HG03108 (cell line): ENCODE data around the gene CD300LF.

Source experiments
- ATAC-seq: cut with Tn5 transposase; IDR thresholded peaks from one replicate; pipeline ENCODE4 v1.9.1; 2021; ENCODE audit warnings: moderate library complexity; ENCODE audit not compliant: unreplicated experiment

Gene CD300LF

GRCh38 chr17:74691151-74691550 is 21.6 kb downstream of the CD300LF start:
- no peak for ATAC-seq

DNA sequence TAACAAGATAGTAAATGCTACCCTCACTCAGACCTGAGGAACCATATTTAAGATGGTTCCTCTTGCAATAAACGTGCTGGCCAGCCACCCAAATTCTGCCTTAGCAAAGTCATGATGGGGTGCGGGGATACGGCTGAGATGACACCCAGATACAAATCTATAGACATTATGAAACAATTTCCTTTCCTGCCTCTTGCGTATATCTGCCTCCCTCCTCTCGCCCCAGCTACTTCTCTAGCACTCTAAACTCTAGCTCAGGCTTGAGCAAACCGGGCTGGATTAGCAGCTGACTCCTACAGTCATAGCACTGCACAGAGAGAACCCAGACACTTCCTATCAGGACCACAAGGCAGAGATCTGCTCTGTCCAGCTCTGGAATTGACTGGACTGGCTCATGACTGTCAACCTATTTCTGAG is 22.3 kb downstream of the CD300LF start:
- no peak for ATAC-seq

GRCh38 chr17:74687886-74688285 is 24.8 kb downstream of the CD300LF start:
- ATAC-seq: no peak

- ATAC-seq: no peak
Measured at GRCh38 chr17:74686761-74687160, 26.0 kb downstream of the CD300LF start.

GRCh38 chr17:74682471-74683190 is 30.1 kb downstream of the CD300LF start:
- no peak for ATAC-seq

DNA sequence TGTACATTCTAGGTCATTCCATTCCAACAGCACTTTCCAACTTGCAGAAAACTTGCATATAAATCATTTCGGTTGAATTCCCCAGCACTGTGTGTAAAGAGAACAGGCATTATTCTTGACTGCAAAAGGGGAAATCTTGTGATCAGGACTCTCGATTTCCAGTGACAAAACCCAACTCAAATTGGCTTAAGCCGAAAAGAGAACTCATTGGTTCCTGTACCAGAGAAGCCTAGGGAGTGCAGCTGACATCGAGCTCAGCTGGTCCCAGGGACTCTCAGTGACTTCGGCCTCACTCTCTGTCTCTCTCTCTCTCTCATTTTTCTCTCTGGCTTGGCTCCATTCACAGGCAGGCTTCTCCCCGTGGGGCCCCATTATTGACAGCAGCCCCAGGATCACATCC is 30.7 kb downstream of the CD300LF start:
- ATAC-seq: no peak

GRCh38 chr17:74680941-74681340 is 31.8 kb downstream of the CD300LF start:
- ATAC-seq: no peak

- no peak for ATAC-seq
Measured at GRCh38 chr17:74680213-74680612, 32.5 kb downstream of the CD300LF start.

- no peak for ATAC-seq
Measured at GRCh38 chr17:74679374-74679773, 33.3 kb downstream of the CD300LF start.

GRCh38 chr17:74678541-74678940 is 34.2 kb downstream of the CD300LF start:
- no peak for ATAC-seq

DNA sequence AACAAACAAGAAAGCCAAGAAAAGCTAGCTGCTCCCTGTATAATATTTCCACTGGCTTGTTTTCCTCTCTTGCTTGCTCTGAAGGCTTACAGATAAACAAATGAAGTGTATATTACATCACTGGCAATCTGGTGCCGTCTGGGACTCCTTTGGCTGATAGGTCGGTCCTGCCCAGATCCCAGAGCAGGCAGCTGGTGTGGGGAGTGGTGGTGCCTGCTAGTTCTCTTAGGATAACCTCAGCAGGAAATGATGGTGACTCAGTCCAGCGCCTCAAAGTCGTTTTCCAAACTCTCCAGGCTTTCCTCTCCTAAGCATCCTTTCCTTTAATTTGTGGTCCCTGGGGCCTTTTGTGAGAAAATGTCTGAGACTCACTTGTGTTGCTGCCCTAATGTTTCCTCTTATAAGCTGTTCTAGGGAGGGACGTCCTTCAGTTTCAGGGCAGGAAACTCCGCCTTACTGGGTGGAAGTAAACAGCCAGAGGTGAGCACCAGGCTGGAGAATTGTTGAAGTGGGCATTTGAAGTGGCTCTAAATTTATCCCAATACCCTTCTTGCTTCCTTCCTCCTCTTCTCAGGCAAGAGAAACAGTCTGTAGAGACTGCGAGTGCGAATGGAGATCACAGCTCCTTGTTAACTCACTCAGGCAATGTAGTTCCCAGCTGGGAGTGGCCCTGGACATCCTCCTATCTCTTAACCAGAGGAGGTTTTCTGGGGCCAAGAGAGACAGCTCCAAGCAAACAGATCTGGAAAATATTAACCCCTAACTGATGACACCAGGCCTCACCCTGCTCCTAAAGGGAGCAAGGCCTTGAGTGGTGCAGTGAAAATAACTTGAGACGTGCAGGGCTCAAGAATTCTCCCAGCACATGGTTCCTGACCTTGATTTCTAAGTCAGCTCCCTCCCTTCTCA is 34.9 kb downstream of the CD300LF start:
- no peak for ATAC-seq

- ATAC-seq: no peak
Measured at GRCh38 chr17:74671031-74671771, 41.5 kb downstream of the CD300LF start.

- no peak for ATAC-seq
Measured at GRCh38 chr17:74670329-74670728, 42.4 kb downstream of the CD300LF start.

GRCh38 chr17:74663561-74663960 is 49.2 kb downstream of the CD300LF start:
- no peak for ATAC-seq

- no peak for ATAC-seq
Measured at GRCh38 chr17:74659889-74660288, 52.8 kb downstream of the CD300LF start.

GRCh38 chr17:74658620-74659019 is 54.1 kb downstream of the CD300LF start:
- no peak for ATAC-seq

DNA sequence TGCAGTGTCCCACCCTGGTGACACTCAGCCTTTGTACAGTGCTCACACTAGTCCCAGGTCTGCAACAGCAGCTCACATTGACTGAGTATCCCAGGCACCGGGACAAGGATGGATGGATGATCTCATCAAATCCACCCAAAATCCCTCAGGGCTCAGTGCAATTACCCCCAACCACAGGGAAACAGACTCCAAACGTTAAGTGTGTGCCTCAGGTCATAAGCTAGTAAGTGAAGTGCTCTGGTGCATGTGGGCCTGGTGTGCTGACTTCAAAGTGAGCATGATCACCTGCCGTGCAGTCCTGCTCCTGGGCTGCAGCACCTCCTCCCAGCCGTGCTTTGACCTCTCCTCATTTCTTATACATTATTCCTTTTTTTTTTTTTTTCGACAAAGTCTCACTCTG is 58.0 kb downstream of the CD300LF start:
- ATAC-seq: no peak

DNA sequence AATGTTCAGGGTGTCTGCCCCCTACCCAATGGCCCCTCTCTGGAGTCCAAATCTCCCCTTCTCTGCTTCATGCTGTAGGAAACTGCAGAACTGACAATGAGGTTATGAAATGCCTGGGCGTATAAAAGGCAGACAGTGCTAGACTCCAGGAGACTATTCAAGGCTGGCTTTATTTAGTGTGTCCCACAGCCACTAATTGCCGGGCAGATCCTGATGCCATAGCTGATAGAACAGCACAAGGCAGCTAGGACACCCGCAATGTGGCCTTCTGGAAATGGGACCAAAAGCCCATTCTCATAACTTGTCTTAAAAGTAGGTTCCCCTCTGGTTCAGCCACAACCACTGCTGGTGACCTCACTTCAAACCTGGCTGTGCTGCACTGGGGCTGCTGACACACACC is 60.7 kb downstream of the CD300LF start:
- ATAC-seq: no peak

- no peak for ATAC-seq
Measured at GRCh38 chr17:74649909-74650308, 62.8 kb downstream of the CD300LF start.

- no peak for ATAC-seq
Measured at GRCh38 chr17:74647871-74648672, 64.7 kb downstream of the CD300LF start.

DNA sequence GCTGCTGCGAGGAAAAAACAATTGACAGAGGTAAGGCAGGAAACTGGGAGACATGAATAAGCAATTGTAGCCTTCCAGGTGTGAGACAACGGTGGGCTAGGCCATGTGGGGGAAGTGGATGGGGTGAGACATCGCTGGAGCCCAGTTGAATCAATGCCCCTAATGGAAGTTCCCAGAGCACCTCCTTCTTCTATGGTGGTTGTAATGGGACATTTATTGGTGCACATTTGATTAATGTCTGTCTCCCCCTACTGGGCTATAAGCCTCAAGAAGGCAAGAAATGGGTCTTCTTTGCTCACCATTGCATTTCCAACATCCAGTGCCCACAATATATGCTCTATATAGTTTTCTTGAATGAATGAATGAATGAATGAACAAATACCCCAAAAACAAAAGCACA is 66.5 kb downstream of the CD300LF start:
- no peak for ATAC-seq
